A673 (cell line): ENCODE data around the gene ZFAND5.

Experiments used
- EZH2 ChIP-seq: fragments of 200-600 bp; sonication (generic); IDR thresholded peaks from 2 replicates; pipeline ENCODE4 v1.6.1; 2017; ENCODE audit warnings: borderline replicate concordance, low read depth, mild to moderate bottlenecking, mixed read lengths, antibody characterized with exemption, low read length; ENCODE audit not compliant: poor library complexity, severe bottlenecking
- TF ChIP-seq, protein P1 (sequence below): fragments of 300-800, 200-600 bp; sonication (generic); conservative IDR thresholded peaks from 2 replicates; pipeline ENCODE4 v1.5.1; 2017; ENCODE audit warnings: low read depth, mild to moderate bottlenecking, antibody characterized with exemption, low read length, moderate library complexity, mixed read lengths

DNA sequence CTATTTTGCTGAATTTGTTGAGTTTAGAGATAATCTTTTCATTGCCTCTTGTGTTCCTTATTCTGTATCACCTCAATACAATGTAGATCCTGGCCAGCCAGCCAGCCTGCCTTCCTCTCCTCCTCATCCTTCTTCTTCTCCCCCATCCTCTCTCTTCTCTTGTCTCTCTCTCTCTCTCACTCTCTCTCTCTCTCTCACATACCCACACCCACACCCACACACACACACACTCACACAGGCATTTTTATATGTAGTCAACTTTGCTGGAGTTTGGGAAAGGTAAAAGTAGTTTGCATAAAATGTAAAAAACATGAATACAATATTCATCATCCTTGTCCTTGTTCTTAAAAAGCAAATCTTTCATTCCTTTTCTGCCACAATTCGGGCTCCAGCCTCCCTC, 60.5 kb downstream of the ZFAND5 start:
- TF ChIP-seq, protein P1, sequence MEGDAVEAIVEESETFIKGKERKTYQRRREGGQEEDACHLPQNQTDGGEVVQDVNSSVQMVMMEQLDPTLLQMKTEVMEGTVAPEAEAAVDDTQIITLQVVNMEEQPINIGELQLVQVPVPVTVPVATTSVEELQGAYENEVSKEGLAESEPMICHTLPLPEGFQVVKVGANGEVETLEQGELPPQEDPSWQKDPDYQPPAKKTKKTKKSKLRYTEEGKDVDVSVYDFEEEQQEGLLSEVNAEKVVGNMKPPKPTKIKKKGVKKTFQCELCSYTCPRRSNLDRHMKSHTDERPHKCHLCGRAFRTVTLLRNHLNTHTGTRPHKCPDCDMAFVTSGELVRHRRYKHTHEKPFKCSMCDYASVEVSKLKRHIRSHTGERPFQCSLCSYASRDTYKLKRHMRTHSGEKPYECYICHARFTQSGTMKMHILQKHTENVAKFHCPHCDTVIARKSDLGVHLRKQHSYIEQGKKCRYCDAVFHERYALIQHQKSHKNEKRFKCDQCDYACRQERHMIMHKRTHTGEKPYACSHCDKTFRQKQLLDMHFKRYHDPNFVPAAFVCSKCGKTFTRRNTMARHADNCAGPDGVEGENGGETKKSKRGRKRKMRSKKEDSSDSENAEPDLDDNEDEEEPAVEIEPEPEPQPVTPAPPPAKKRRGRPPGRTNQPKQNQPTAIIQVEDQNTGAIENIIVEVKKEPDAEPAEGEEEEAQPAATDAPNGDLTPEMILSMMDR: no peak
- no peak for TF ChIP-seq EZH2
